Measurements from ENCODE around the gene GJA9. TPM values are rescaled to one million over a fixed set of nuclear protein-coding genes. Genes with fewer than 3 reads are reported as not detected.
"Not testable (repeated sequence)": the region's sequence is repeated elsewhere in the genome, so short reads cannot be mapped to it uniquely, and the experiment has no call there.

Gene GJA9
- total RNA-seq, 1 donor from 2014 or later: not detected

GRCh38 chr1:38888423-38889333 is 7.3 kb upstream of the GJA9 start:
- DNase-seq: no peak
- no peak for ATAC-seq
- intact Hi-C loops (cut with micrococcal nuclease): no loop called here

GRCh38 chr1:38885092-38885491 is 3.7 kb upstream of the GJA9 start:
- ATAC-seq (no peak), DNase-seq (no peak)
- intact Hi-C loops (cut with micrococcal nuclease): no loop called here

- DNase-seq (no peak), ATAC-seq (no peak)
- intact Hi-C loops (cut with micrococcal nuclease): no loop called here
Observed at GRCh38 chr1:38875811-38876210, 5.6 kb downstream of the GJA9 start.

GRCh38 chr1:38873027-38873969 is 8.1 kb downstream of the GJA9 start, which contains the start of gene MYCBP:
Gene MYCBP (minus strand): TSS chr1:38873348. CDS start chr1:38873305, 43 bp downstream.
- ATAC-seq (peak; percentile 99), DNase-seq (peak; percentile 96)
- intact Hi-C loops (cut with micrococcal nuclease): no loop called here

GRCh38 chr1:38872401-38873026 is 8.9 kb downstream of the GJA9 start:
- peak; percentile 34 for DNase-seq
- no peak for ATAC-seq
- intact Hi-C loops (cut with micrococcal nuclease): no loop called here

GRCh38 chr1:38870996-38871395 is 10.4 kb downstream of the GJA9 start:
- intact Hi-C loops (cut with micrococcal nuclease): no loop called here
- DNase-seq (no peak), ATAC-seq (no peak)

- DNase-seq (no peak), ATAC-seq (no peak)
- intact Hi-C loops (cut with micrococcal nuclease): no loop called here
Observed at GRCh38 chr1:38867208-38867607, 14.2 kb downstream of the GJA9 start.

- ATAC-seq (no peak), DNase-seq (no peak)
- intact Hi-C loops (cut with micrococcal nuclease): no loop called here
Observed at GRCh38 chr1:38865112-38865715, 16.2 kb downstream of the GJA9 start.

GRCh38 chr1:38860454-38860795 is 21.0 kb downstream of the GJA9 start:
- ATAC-seq: no peak
- intact Hi-C loops (cut with micrococcal nuclease): no loop called here
- DNase-seq: no peak

GRCh38 chr1:38859561-38860453 is 21.6 kb downstream of the GJA9 start, which contains the start of gene RRAGC:
Gene RRAGC (minus strand): TSS chr1:38859772. CDS start chr1:38859646, 126 bp downstream.
- peak; percentile 96 for ATAC-seq
- DNase-seq: peak; percentile 100
- intact Hi-C loops (cut with micrococcal nuclease): no loop called here

GRCh38 chr1:38858833-38859560 is 22.4 kb downstream of the GJA9 start:
- ATAC-seq: peak; percentile 24
- peak; percentile 70 for DNase-seq
- intact Hi-C loops (cut with micrococcal nuclease): no loop called here

- no peak for ATAC-seq
- no peak for DNase-seq
- intact Hi-C loops (cut with micrococcal nuclease): no loop called here
Observed at GRCh38 chr1:38852780-38853179, 28.6 kb downstream of the GJA9 start.

GRCh38 chr1:38848071-38848470 is 33.3 kb downstream of the GJA9 start:
- ATAC-seq (no peak), DNase-seq (no peak)
- intact Hi-C loops (cut with micrococcal nuclease): no loop called here

- DNase-seq (no peak), ATAC-seq (no peak)
- intact Hi-C loops (cut with micrococcal nuclease): no loop called here
Observed at GRCh38 chr1:38846210-38846609, 35.2 kb downstream of the GJA9 start.

GRCh38 chr1:38845088-38845487 is 36.3 kb downstream of the GJA9 start:
- ATAC-seq; intact Hi-C loops (cut with micrococcal nuclease); DNase-seq: not testable (repeated sequence)

GRCh38 chr1:38840281-38840680 is 41.1 kb downstream of the GJA9 start:
- intact Hi-C loops (cut with micrococcal nuclease): no loop called here
- ATAC-seq (no peak), DNase-seq (no peak)

GRCh38 chr1:38839363-38839762 is 42.0 kb downstream of the GJA9 start:
- intact Hi-C loops (cut with micrococcal nuclease): loop anchor here (10.0 kb wide), 1 partner anchor 805 kb away; no protein-coding TSS in a partner anchor
- ATAC-seq: peak; percentile 83
- peak; percentile 81 for DNase-seq

Measured in left ventricle myocardium superior (tissue), 1 donor.